ENCODE results near the gene AP3D1.

GRCh38 chr19:2176337-2176994, 25.1 kb upstream of the AP3D1 start:
- no peak for TF ChIP-seq CTCF (IDR thresholded peaks at IDR 0.05; ENCODE audit: low read depth, low read length)
- no peak for TF ChIP-seq EZH2phosphoT487 (IDR thresholded peaks at IDR 0.05; ENCODE audit: low read depth)

Data from OCI-LY3 (cell line).